H1 (cell line): Measurements from ENCODE around the gene CIPC. TPM values are rescaled to one million over a fixed set of nuclear protein-coding genes. Genes with fewer than 3 reads are reported as not detected.
A peak's percentile ranks its signal among the peaks of the same experiment; 100 is the strongest.

Experiments
- CTCF ChIA-PET: fragments of 300-600 bp; sonication (Branson Sonifier 250); formaldehyde crosslinking; loops from one replicate; lab custom pipeline; 2021; ENCODE audit not compliant: partially characterized antibody; lab: Charles Lee
- POLR2A ChIA-PET: fragments of 300-600 bp; sonication (Branson Sonifier 250); formaldehyde crosslinking; loops from one replicate; lab custom pipeline; 2021; ENCODE audit warnings: inconsistent platforms; ENCODE audit not compliant: partially characterized antibody; lab: Charles Lee
- DNase-seq, 2 experiments: peaks; one replicate each; pipeline versions ENCODE4 v3.0.0 to v3.0.0-alpha.2; 2010 to 2022; ENCODE audit warnings: low spot score in 2 of 2, low read depth in 1 of 2, mixed read lengths in 1 of 2
- FAIRE-seq: peaks from 2 replicates; lab custom pipeline; 2011; peaks lifted over from hg19 to GRCh38; lab: Jason Lieb, UNC
- H2AFZ ChIP-seq: 2 replicates; pipeline ENCODE4 v1.8.1; 2012; ENCODE audit warnings: low read length, inconsistent platforms
- H2AK5ac ChIP-seq: 2 replicates; pipeline ENCODE4 v1.6.1; 2013; ENCODE audit warnings: low read depth, low read length
- H2BK120ac ChIP-seq: replicated peaks from 2 replicates; pipeline ENCODE3; 2013; ENCODE audit warnings: low read depth, low read length, inconsistent platforms
- H2BK12ac ChIP-seq: 2 replicates; pipeline ENCODE4 v1.6.1; 2013; ENCODE audit warnings: low read depth, low read length
- H2BK15ac ChIP-seq: 2 replicates; pipeline ENCODE4 v1.6.1; 2013; ENCODE audit warnings: low read length
- H2BK20ac ChIP-seq: 2 replicates; pipeline ENCODE4 v1.6.1; 2013; ENCODE audit warnings: low read length
- H2BK5ac ChIP-seq: 2 replicates; pipeline ENCODE4 v1.6.1; 2013; ENCODE audit warnings: low read depth, low read length
- H3K14ac ChIP-seq: 2 replicates; pipeline ENCODE4 v1.6.1; 2013; ENCODE audit warnings: inconsistent platforms; ENCODE audit not compliant: insufficient read length
- H3K18ac ChIP-seq: 2 replicates; pipeline ENCODE4 v1.6.1; 2013; ENCODE audit warnings: low read length; ENCODE audit errors: extremely low read depth
- H3K23ac ChIP-seq: 2 replicates; pipeline ENCODE4 v1.6.1; 2013; ENCODE audit warnings: inconsistent platforms; ENCODE audit not compliant: insufficient read length
- H3K23me2 ChIP-seq: 2 replicates; pipeline ENCODE4 v1.6.1; 2013; ENCODE audit warnings: low read depth, low read length
- H3K27ac ChIP-seq: 2 replicates; pipeline ENCODE4 v1.6.1; 2011; ENCODE audit warnings: low read depth, low read length, inconsistent platforms
- H3K27me3 ChIP-seq, 4 experiments: replicated peaks in 1 of 4; 1 replicate in 1 of 4; 2 replicates in 3 of 4; pipeline versions ENCODE4 v1.6.1 to v1.8.1; 2011 to 2013; ENCODE audit warnings: low read length in 3 of 4, mild to moderate bottlenecking in 3 of 4, inconsistent platforms in 2 of 4, mixed read lengths in 2 of 4, moderate library complexity in 1 of 4; ENCODE audit not compliant: control insufficient read depth in 3 of 4, insufficient read depth in 3 of 4; ENCODE audit errors: extremely low read depth in 1 of 4
- H3K36me3 ChIP-seq, 4 experiments: 2 replicates each; pipeline versions ENCODE4 v1.6.1 to v1.8.1; 2011 to 2013; ENCODE audit warnings: mild to moderate bottlenecking in 4 of 4, low read length in 3 of 4, moderate library complexity in 2 of 4, control low read depth in 1 of 4, inconsistent platforms in 1 of 4; ENCODE audit not compliant: insufficient read depth in 4 of 4, control insufficient read depth in 2 of 4
- H3K4ac ChIP-seq: replicated peaks from 2 replicates; pipeline ENCODE3; 2013; ENCODE audit warnings: low read length, low read depth, mixed read lengths, inconsistent platforms; ENCODE audit not compliant: insufficient read length
- H3K4me1 ChIP-seq, 4 experiments: replicated peaks in 1 of 4; 1 replicate in 1 of 4; 2 replicates in 3 of 4; pipeline versions ENCODE4 v1.6.1 to v1.8.1; 2011 to 2013; ENCODE audit warnings: low read length in 3 of 4, inconsistent platforms in 2 of 4, mixed read lengths in 1 of 4; ENCODE audit not compliant: insufficient read depth in 4 of 4, control insufficient read depth in 3 of 4
- H3K4me2 ChIP-seq, 2 experiments: 2 replicates each; pipeline versions ENCODE4 v1.6.1 to v1.8.1; 2011 to 2013; ENCODE audit warnings: low read depth in 2 of 2, low read length in 2 of 2, control low read depth in 1 of 2, inconsistent platforms in 1 of 2, mild to moderate bottlenecking in 1 of 2; ENCODE audit not compliant: insufficient read depth in 1 of 2
- H3K4me3 ChIP-seq, 4 experiments: fragments of 200-600, 300-600 bp in 1 of 4; sonication (generic), shearing (Covaris generic), sonication (Bioruptor Twin) in 1 of 4; 2 replicates each; pipeline versions ENCODE4 v1.5.1 to v1.8.1; 2011 to 2016; ENCODE audit warnings: low read length in 4 of 4, low read depth in 3 of 4, control low read depth in 2 of 4, inconsistent platforms in 2 of 4, mild to moderate bottlenecking in 2 of 4, mixed read lengths in 1 of 4, moderate library complexity in 1 of 4; ENCODE audit not compliant: insufficient read depth in 2 of 4; ENCODE audit errors: extremely low read depth in 1 of 4
- H3K56ac ChIP-seq: replicated peaks from 2 replicates; pipeline ENCODE3; 2013; ENCODE audit warnings: low read depth, mild to moderate bottlenecking, mixed read lengths, low read length, inconsistent platforms; ENCODE audit not compliant: insufficient read length
- H3K79me1 ChIP-seq: 2 replicates; pipeline ENCODE4 v1.6.1; 2013; ENCODE audit warnings: low read depth, low read length, control low read depth
- H3K79me2 ChIP-seq, 2 experiments: 2 replicates each; pipeline versions ENCODE4 v1.6.1 to v1.8.1; 2012 to 2013; ENCODE audit warnings: low read length in 2 of 2, mild to moderate bottlenecking in 2 of 2, inconsistent platforms in 1 of 2; ENCODE audit not compliant: insufficient read depth in 2 of 2, control insufficient read depth in 1 of 2
- H3K9ac ChIP-seq, 4 experiments: replicated peaks in 1 of 4; 1 replicate in 1 of 4; 2 replicates in 3 of 4; pipeline versions ENCODE4 v1.6.1 to v1.8.1; 2011 to 2013; ENCODE audit warnings: low read depth in 3 of 4, low read length in 3 of 4, control low read depth in 2 of 4, mild to moderate bottlenecking in 2 of 4, moderate library complexity in 2 of 4, inconsistent platforms in 1 of 4; ENCODE audit errors: extremely low read depth in 1 of 4
- H3K9me3 ChIP-seq, 2 experiments: 2 replicates each; pipeline versions ENCODE4 v1.6.1 to v1.8.1; 2012 to 2013; ENCODE audit warnings: mild to moderate bottlenecking in 2 of 2, moderate library complexity in 2 of 2, control low read depth in 1 of 2, inconsistent platforms in 1 of 2, low read depth in 1 of 2, low read length in 1 of 2, mixed read lengths in 1 of 2; ENCODE audit not compliant: insufficient read depth in 2 of 2
- H4K20me1 ChIP-seq, 2 experiments: replicated peaks in 1 of 2; 2 replicates each; pipeline versions ENCODE3 to v1.8.1; 2011 to 2013; ENCODE audit warnings: inconsistent platforms in 2 of 2, low read length in 2 of 2, mild to moderate bottlenecking in 1 of 2; ENCODE audit not compliant: insufficient read depth in 2 of 2, control insufficient read depth in 1 of 2
- H4K5ac ChIP-seq: 2 replicates; pipeline ENCODE4 v1.6.1; 2013; ENCODE audit warnings: low read length, low read depth, mixed read lengths, inconsistent platforms; ENCODE audit not compliant: insufficient read length
- H4K8ac ChIP-seq: 2 replicates; pipeline ENCODE4 v1.8.0; 2013; ENCODE audit warnings: mild to moderate bottlenecking, moderate library complexity, low read length, inconsistent platforms; ENCODE audit not compliant: insufficient read depth; ENCODE audit errors: extremely low read depth
- H4K91ac ChIP-seq: replicated peaks from 2 replicates; pipeline ENCODE3; 2013; ENCODE audit warnings: low read length, mixed read lengths, inconsistent platforms; ENCODE audit not compliant: insufficient read length
- CREB1 ChIP-seq: IDR thresholded peaks from 2 replicates; pipeline ENCODE4 v1.6.1; 2012; ENCODE audit warnings: inconsistent platforms
- EP300 ChIP-seq, 2 experiments: IDR thresholded peaks; 1 replicate in 1 of 2; 2 replicates in 1 of 2; pipeline ENCODE4 v1.6.1; 2011 to 2012; ENCODE audit warnings: low read depth in 2 of 2, low read length in 2 of 2, mild to moderate bottlenecking in 2 of 2, borderline replicate concordance in 1 of 2, inconsistent platforms in 1 of 2, moderate library complexity in 1 of 2
- FOSL1 ChIP-seq: IDR thresholded peaks from 2 replicates; pipeline ENCODE4 v1.6.1; 2011; ENCODE audit warnings: mild to moderate bottlenecking, low read depth, low read length, moderate library complexity; ENCODE audit not compliant: insufficient read depth
- GTF2F1 ChIP-seq: IDR thresholded peaks from 2 replicates; pipeline ENCODE4 v1.6.1; 2012; ENCODE audit warnings: low read depth, low read length, improper control_type of control experiment, borderline replicate concordance
- JUN ChIP-seq: IDR thresholded peaks from 2 replicates; pipeline ENCODE4 v1.6.1; 2011; ENCODE audit warnings: low read depth, mild to moderate bottlenecking, improper control_type of control experiment, low read length
- MAX ChIP-seq: IDR thresholded peaks from 2 replicates; pipeline ENCODE4 v1.6.1; 2012; ENCODE audit warnings: inconsistent platforms
- RBBP5 ChIP-seq: IDR thresholded peaks from 2 replicates; pipeline ENCODE4 v1.7.1; 2012; ENCODE audit warnings: low read depth, mild to moderate bottlenecking, inconsistent platforms, low read length, moderate library complexity, borderline replicate concordance
- SIN3A ChIP-seq, 2 experiments: IDR thresholded peaks in 1 of 2; conservative IDR thresholded peaks in 1 of 2; 2 replicates each; pipeline ENCODE4 v1.6.1; 2011 to 2012; ENCODE audit warnings: low read length in 2 of 2, improper control_type of control experiment in 1 of 2, low read depth in 1 of 2, mild to moderate bottlenecking in 1 of 2
- SRF ChIP-seq: IDR thresholded peaks from 2 replicates; pipeline ENCODE4 v1.6.1; 2011; ENCODE audit warnings: mild to moderate bottlenecking, low read depth, low read length, moderate library complexity
- YY1 ChIP-seq: IDR thresholded peaks from 2 replicates; pipeline ENCODE4 v1.6.1; 2011; ENCODE audit warnings: low read depth, mild to moderate bottlenecking, low read length
- ZNF274 ChIP-seq: IDR thresholded peaks from 2 replicates; pipeline ENCODE4 v1.7.0; 2012; ENCODE audit warnings: low read length, borderline replicate concordance; ENCODE audit errors: extremely low read depth
- WGBS, 2 experiments: shearing (Covaris generic) in 1 of 2; methylation state at CpG; one replicate each; pipeline versions ENCODE4 v1.1.6 to v1.1.7; 2013 to 2015; ENCODE audit warnings: low lambda C conversion rate in 2 of 2, mixed read lengths in 2 of 2, inconsistent platforms in 1 of 2, low coverage in 1 of 2, missing lambda C conversion rate in 1 of 2; ENCODE audit not compliant: insufficient replicate concordance in 2 of 2, insufficient coverage in 1 of 2, insufficient read length in 1 of 2; ENCODE audit errors: extremely low coverage in 1 of 2, missing lambda C conversion rate in 1 of 2; 5-methylcytosine and 5-hydroxymethylcytosine counted together
- polyA plus RNA-seq, 7 experiments: library from polyadenylated mRNA; depleted of rRNA in 3 of 7; stranded (reverse) in 5 of 7; unstranded in 2 of 7; fragments of >200 nt in 5 of 7; fragments of 200-250 nt in 2 of 7; gene quantifications; 1 replicate in 5 of 7; 2 replicates in 1 of 7; 4 replicates in 1 of 7; pipeline versions ENCODE4 v1.2.1 to v1.2.3, GENCODE V29; 2011 to 2013; ENCODE audit warnings: missing spikeins in 2 of 7, mixed read lengths in 2 of 7
- total RNA-seq: library from RNA; stranded (reverse); fragmentation: NEBNext Ultra II Directional; extraction: Animal tissue kit (Norgen Biotek cat#: 25700); gene quantifications from 2 replicates; pipeline ENCODE4 v1.2.1, GENCODE V29; 2021

Gene CIPC
- total and polyA plus RNA-seq, 2 of the 8 experiments (the other 6 are each of a cell fraction or from before 2014, with no cell fraction given), result 13.9 to 32.7 TPM

DNA sequence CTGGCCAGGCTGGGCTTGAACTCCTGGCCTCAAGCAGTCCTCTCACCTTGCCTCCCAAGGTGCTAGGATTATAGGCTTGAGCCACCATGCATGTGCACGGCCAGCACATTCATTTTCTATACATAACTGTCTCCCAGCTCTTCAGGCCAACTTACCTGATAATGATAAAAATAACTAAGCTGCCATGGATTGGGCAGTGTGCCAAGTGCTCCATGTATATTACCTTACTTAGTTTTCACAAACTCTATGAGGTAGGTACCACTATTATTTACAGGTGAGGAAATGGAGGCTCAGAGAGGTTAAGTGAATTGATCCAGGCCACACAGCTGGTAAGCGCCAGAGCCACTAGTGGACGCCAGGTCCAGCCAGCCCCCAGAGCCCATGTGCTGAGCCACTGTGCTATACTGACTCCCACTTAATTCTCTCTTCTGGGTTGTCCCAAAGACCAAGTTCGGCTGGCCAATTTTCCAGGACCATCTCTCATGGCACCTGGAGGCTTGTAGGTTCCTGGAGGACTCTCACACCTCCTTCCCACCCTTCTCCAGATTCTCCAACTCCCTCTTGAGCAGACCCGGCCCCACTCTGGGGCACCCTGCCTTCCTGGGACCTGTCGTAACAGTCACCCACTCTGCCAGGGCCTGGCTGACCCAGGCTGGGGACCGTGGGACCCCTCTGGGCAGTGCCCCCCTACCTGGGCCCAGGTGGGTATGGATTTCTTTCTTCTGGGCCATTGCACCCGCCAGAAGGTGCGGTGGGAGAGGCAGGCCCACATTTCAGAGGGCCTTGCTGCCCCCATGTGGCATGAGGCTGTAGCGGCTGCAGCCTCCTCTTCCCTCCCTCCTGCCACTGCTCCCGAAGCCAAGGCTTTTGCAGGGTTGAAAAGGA is 30.2 kb upstream of the CIPC start:
- CTCF ChIA-PET, result interaction anchor here (0.7 to 16.3 kb wide), 46 partner anchors 7 to 298 kb away, joined by 3 to 719 read pairs (median 4); partner anchors contain the start of gene IRF2BPL
- H3K79me2 ChIP-seq, result no peaks in the 10 kb centered on the region
- H3K4me1 ChIP-seq, result peaks cover 0 to 3% (median 1%) of the 10 kb centered on the region in 4 experiments; a peak in 4 of 7 replicates
- no peaks in the 10 kb centered on the region for H3K9me3 ChIP-seq
- H3K18ac ChIP-seq, result no peak overlapping the region
- peak overlapping the region; percentile 21 for H3K4ac ChIP-seq
- H4K5ac ChIP-seq, result no peak overlapping the region
- H3K56ac ChIP-seq, result no peak overlapping the region
- no peak overlapping the region for H3K23ac ChIP-seq
- 43% methylated on average over 11 of the region's 11 CpGs; no CpG with 5 or more reads in 1 of the 2 experiments for WGBS, 2 experiments
- H2AFZ ChIP-seq, result no peak overlapping the region; the same call in 1 of the 2 replicates
- H3K4me2 ChIP-seq, result no peak overlapping the region
- H4K20me1 ChIP-seq, result no peaks in the 10 kb centered on the region
- H3K79me1 ChIP-seq, result no peaks in the 10 kb centered on the region
- no peak overlapping the region for H2BK120ac ChIP-seq
- H3K27me3 ChIP-seq, result no peaks in the 10 kb centered on the region
- H2BK12ac ChIP-seq, result no peak overlapping the region
- H4K91ac ChIP-seq, result no peak overlapping the region
- DNase-seq (peak; percentile 62 to 85), FAIRE-seq (no peak)
- H3K27ac ChIP-seq, result no peak overlapping the region
- no peak overlapping the region for H3K14ac ChIP-seq
- no peaks in the 10 kb centered on the region for H3K36me3 ChIP-seq
- no peak overlapping the region for H3K9ac ChIP-seq
- H2AK5ac ChIP-seq, result no peak overlapping the region
- no peaks in the 10 kb centered on the region for H3K23me2 ChIP-seq
- peak overlapping the region; percentile 73; the same call in 1 of the 2 replicates for H2BK15ac ChIP-seq
- no peak overlapping the region for H2BK5ac ChIP-seq
- POLR2A ChIA-PET, result interaction anchor here (1.0 to 1.8 kb wide), 4 partner anchors 17 to 199 kb away, joined by 3 to 5 read pairs (median 4); no protein-coding TSS in a partner anchor
- H2BK20ac ChIP-seq, result no peak overlapping the region
- H4K8ac ChIP-seq, result no peak overlapping the region
- H3K4me3 ChIP-seq, result no peak overlapping the region
- TF ChIP-seq YY1 (0 out of 2 replicates have a peak, but pooled peaks have one; percentile 36), FOSL1 (no peak), MAX (peak; percentile 50; the same call in 1 of the 2 replicates), ZNF274 (no peak), GTF2F1 (no peak), RBBP5 (no peak), SRF (no peak), EP300 (IDR thresholded peaks at IDR 0.05; ENCODE audit: borderline replicate concordance in 1 of 2, low read depth in 2 of 2, low read length in 2 of 2) (no peak), JUN (no peak), CREB1 (no peak), SIN3A (conservative IDR thresholded peaks at IDR 0.05 in 1 of 2, IDR thresholded peaks at IDR 0.05 in 1 of 2; ENCODE audit: low read depth in 1 of 2, low read length in 2 of 2) (0 out of 4 replicates have a peak, but pooled peaks of 1 of the 2 experiments have one; percentile 56)
